Keratinocyte (primary cell): ENCODE data around the gene FBXO17. TPM values are rescaled to one million over a fixed set of nuclear protein-coding genes. Genes with fewer than 3 reads are reported as not detected.

Experiments used
- DNase-seq: peaks from one replicate; pipeline ENCODE4 v3.0.0-alpha.2; 2011; ENCODE audit warnings: low read depth, missing footprints, low spot score
- FAIRE-seq: peaks from 2 replicates; lab custom pipeline; 2011; peaks lifted over from hg19 to GRCh38; lab: Jason Lieb, UNC
- H2AFZ ChIP-seq: 2 replicates; pipeline ENCODE4 v1.6.0; 2012; ENCODE audit warnings: low read length, control low read depth, inconsistent platforms; ENCODE audit not compliant: control insufficient read depth
- H3K27ac ChIP-seq: 2 replicates; pipeline ENCODE4 v1.5.1; 2011; ENCODE audit warnings: low read length; ENCODE audit not compliant: control insufficient read depth, insufficient read depth
- H3K27me3 ChIP-seq: 3 replicates; pipeline ENCODE4 v1.6.0; 2011; ENCODE audit warnings: low read length; ENCODE audit not compliant: control insufficient read depth, insufficient read depth; ENCODE audit errors: extremely low read depth
- H3K36me3 ChIP-seq, 2 experiments: 2 replicates in 1 of 2; 3 replicates in 1 of 2; pipeline ENCODE4 v1.5.1; 2011; ENCODE audit warnings: low read length in 2 of 2, mild to moderate bottlenecking in 1 of 2; ENCODE audit not compliant: control insufficient read depth in 2 of 2, insufficient read depth in 2 of 2; ENCODE audit errors: extremely low read depth in 1 of 2
- H3K4me1 ChIP-seq: 3 replicates; pipeline ENCODE4 v1.5.1; 2011; ENCODE audit warnings: low read length; ENCODE audit not compliant: control insufficient read depth, insufficient read depth; ENCODE audit errors: extremely low read depth
- H3K4me2 ChIP-seq: 3 replicates; pipeline ENCODE4 v1.6.0; 2011; ENCODE audit warnings: low read depth, low read length; ENCODE audit not compliant: control insufficient read depth, insufficient read depth; ENCODE audit errors: extremely low read depth
- H3K4me3 ChIP-seq, 3 experiments: fragments of 200-600 bp in 1 of 3; sonication (generic) in 1 of 3; 2 replicates in 2 of 3; 3 replicates in 1 of 3; pipeline ENCODE4 v1.5.1; 2011 to 2016; ENCODE audit warnings: low read length in 3 of 3, mild to moderate bottlenecking in 3 of 3, control low read depth in 2 of 3, inconsistent platforms in 1 of 3, low read depth in 1 of 3, mixed read lengths in 1 of 3, mixed run types in 1 of 3, moderate library complexity in 1 of 3; ENCODE audit not compliant: control insufficient read depth in 2 of 3, insufficient read depth in 2 of 3; ENCODE audit errors: extremely low read depth in 1 of 3
- H3K79me2 ChIP-seq: 2 replicates; pipeline ENCODE4 v1.6.0; 2012; ENCODE audit warnings: low read length; ENCODE audit not compliant: control insufficient read depth, insufficient read depth
- H3K9ac ChIP-seq: 3 replicates; pipeline ENCODE4 v1.6.0; 2011; ENCODE audit warnings: low read length; ENCODE audit not compliant: control insufficient read depth, insufficient read depth; ENCODE audit errors: extremely low read depth
- H3K9me1 ChIP-seq: 3 replicates; pipeline ENCODE4 v1.6.0; 2011; ENCODE audit warnings: low read length; ENCODE audit not compliant: control insufficient read depth, insufficient read depth; ENCODE audit errors: extremely low read depth
- H3K9me3 ChIP-seq: 2 replicates; pipeline ENCODE4 v1.5.1; 2012; ENCODE audit warnings: low read depth, low read length; ENCODE audit not compliant: control insufficient read depth
- H4K20me1 ChIP-seq: 3 replicates; pipeline ENCODE4 v1.6.0; 2011; ENCODE audit warnings: low read length; ENCODE audit not compliant: control insufficient read depth, insufficient read depth; ENCODE audit errors: extremely low read depth
- CTCF ChIP-seq, 3 experiments: IDR thresholded peaks in 1 of 3; conservative IDR thresholded peaks in 1 of 3; optimal IDR thresholded peaks in 1 of 3; 2 replicates in 2 of 3; 3 replicates in 1 of 3; pipeline versions ENCODE3 to v1.5.1; 2011; ENCODE audit warnings: low read length in 3 of 3, mild to moderate bottlenecking in 3 of 3, moderate library complexity in 2 of 3, control low read depth in 1 of 3, inconsistent platforms in 1 of 3; ENCODE audit not compliant: insufficient read depth in 2 of 3; ENCODE audit errors: extremely low read depth in 1 of 3
- EZH2 ChIP-seq: IDR thresholded peaks from one replicate; pipeline ENCODE4 v1.6.1; 2012; ENCODE audit warnings: inconsistent platforms, mild to moderate bottlenecking, low read length, moderate library complexity
- dilution Hi-C: fragments of 300-500 bp; cut with MboI; formaldehyde crosslinking; loops from one replicate; pipeline ENCODE4 v1.7.0; 2020; ENCODE audit warnings: low sequenced_read_pairs; ENCODE audit not compliant: extremely low pct_ligation_motif_present
- polyA plus RNA-seq, 5 experiments: library from polyadenylated mRNA; depleted of rRNA in 3 of 5; stranded (reverse) in 3 of 5; stranded (forward) in 1 of 5; unstranded in 1 of 5; fragments of >200 nt; gene quantifications; 1 replicate in 1 of 5; 2 replicates in 3 of 5; 3 replicates in 1 of 5; pipeline versions ENCODE4 v1.2.1 to v1.2.3, GENCODE V29; 2011 to 2012; ENCODE audit warnings: missing spikeins in 2 of 5, low read depth in 1 of 5, low replicate concordance in 1 of 5

FBXO17 gene
- polyA plus RNA-seq, 1 donor (not counting 4 experiments of a cell fraction or from before 2014, with no cell fraction given), result 5.4 TPM

GRCh38 chr19:39004403-39004802, 28.9 kb upstream of the FBXO17 start:
- no peak for TF ChIP-seq EZH2
- no peak for TF ChIP-seq CTCF (optimal IDR thresholded peaks at IDR 0.05 in 1 of 3, IDR thresholded peaks at IDR 0.05 in 1 of 3, conservative IDR thresholded peaks at IDR 0.05 in 1 of 3; ENCODE audit: extremely low read depth in 1 of 3, insufficient read depth in 2 of 3, low read length in 3 of 3)
- H3K79me2 ChIP-seq, result no peaks in the 10 kb centered on the region
- H2AFZ ChIP-seq, result no peak overlapping the region
- no peaks in the 10 kb centered on the region for H3K9me3 ChIP-seq
- no peaks in the 10 kb centered on the region for H3K4me1 ChIP-seq
- no peak overlapping the region for H3K27ac ChIP-seq
- H4K20me1 ChIP-seq, result no peaks in the 10 kb centered on the region
- no peak overlapping the region for H3K4me3 ChIP-seq
- no peaks in the 10 kb centered on the region for H3K36me3 ChIP-seq
- FAIRE-seq (no peak), DNase-seq (no peak)
- no peaks in the 10 kb centered on the region for H3K9me1 ChIP-seq
- dilution Hi-C loops, result no loop called here
- no peaks in the 10 kb centered on the region for H3K27me3 ChIP-seq
- H3K9ac ChIP-seq, result no peak overlapping the region
- H3K4me2 ChIP-seq, result no peak overlapping the region

- FAIRE-seq (no peak), DNase-seq (no peak)
- H3K27me3 ChIP-seq, result no peaks in the 10 kb centered on the region
- no peaks in the 10 kb centered on the region for H3K36me3 ChIP-seq
- no peak overlapping the region for H3K4me2 ChIP-seq
- H4K20me1 ChIP-seq, result no peaks in the 10 kb centered on the region
- TF ChIP-seq EZH2, result no peak
- TF ChIP-seq CTCF (optimal IDR thresholded peaks at IDR 0.05 in 1 of 3, IDR thresholded peaks at IDR 0.05 in 1 of 3, conservative IDR thresholded peaks at IDR 0.05 in 1 of 3; ENCODE audit: extremely low read depth in 1 of 3, insufficient read depth in 2 of 3, low read length in 3 of 3), result no peak
- H3K9me3 ChIP-seq, result no peaks in the 10 kb centered on the region
- H3K4me3 ChIP-seq, result no peak overlapping the region
- dilution Hi-C loops, result no loop called here
- H3K27ac ChIP-seq, result no peak overlapping the region
- H3K4me1 ChIP-seq, result no peaks in the 10 kb centered on the region
- no peak overlapping the region for H2AFZ ChIP-seq
- no peak overlapping the region for H3K9ac ChIP-seq
- no peaks in the 10 kb centered on the region for H3K9me1 ChIP-seq
- no peaks in the 10 kb centered on the region for H3K79me2 ChIP-seq
These were observed 28.3 kb upstream of the FBXO17 start for GRCh38 chr19:39003796-39004195.
